ENCODE results near the gene BCORL1. TPM values are rescaled to one million over a fixed set of nuclear protein-coding genes. Genes with fewer than 3 reads are reported as not detected.

BCORL1 gene
- total and polyA plus RNA-seq, 2 of the 8 experiments (the other 6 are each of a cell fraction or from before 2014, with no cell fraction given) = 1.4 to 6.2 TPM

GRCh38 chrX:130090364-130090763, 107.9 kb downstream of the BCORL1 start:
- no peak overlapping the region for H4K91ac ChIP-seq (replicated peaks; ENCODE audit: insufficient read length, low read length)
- H2AK5ac ChIP-seq (ENCODE audit: low read depth, low read length) = no peak overlapping the region
- no peaks in the 10 kb centered on the region for H3K79me1 ChIP-seq (ENCODE audit: low read depth, low read length)
- H2BK5ac ChIP-seq (ENCODE audit: low read depth, low read length) = no peak overlapping the region
- WGBS, 2 experiments (ENCODE audit: extremely low coverage in 1 of 2, insufficient coverage in 1 of 2, insufficient read length in 1 of 2, insufficient replicate concordance in 2 of 2, low coverage in 1 of 2, low lambda C conversion rate in 2 of 2, missing lambda C conversion rate in 1 of 2) = 93% methylated on average over 3 of the region's 3 CpGs; no CpG with 5 or more reads in 1 of the 2 experiments
- no peaks in the 10 kb centered on the region for H4K20me1 ChIP-seq (replicated peaks in 1 of 2; ENCODE audit: control insufficient read depth in 1 of 2, insufficient read depth in 2 of 2, low read length in 2 of 2)
- FAIRE-seq (no peak), DNase-seq (ENCODE audit: low read depth in 1 of 2, low spot score in 2 of 2) (no peak)
- ChIA-PET POLR2A (ENCODE audit: partially characterized antibody) (no interaction called here), CTCF (ENCODE audit: partially characterized antibody) (interaction anchor here (1.1 kb wide), 1 partner anchor 11 kb away, joined by 3 read pairs; no protein-coding TSS in a partner anchor)
- H3K4me1 ChIP-seq (replicated peaks in 1 of 4; ENCODE audit: control insufficient read depth in 3 of 4, insufficient read depth in 4 of 4, low read length in 3 of 4) = peaks cover 0 to 5% (median under 1%) of the 10 kb centered on the region in 4 experiments; a peak in 3 of 7 replicates
- H3K23ac ChIP-seq (ENCODE audit: insufficient read length) = no peak overlapping the region
- H3K9me3 ChIP-seq (ENCODE audit: insufficient read depth in 2 of 2, low read depth in 1 of 2, low read length in 1 of 2) = no peaks in the 10 kb centered on the region
- no peak overlapping the region for H3K9ac ChIP-seq (replicated peaks in 1 of 4; ENCODE audit: extremely low read depth in 1 of 4, low read depth in 3 of 4, low read length in 3 of 4)
- no peak overlapping the region for H2BK20ac ChIP-seq (ENCODE audit: low read length)
- H3K27me3 ChIP-seq (replicated peaks in 1 of 4; ENCODE audit: control insufficient read depth in 3 of 4, extremely low read depth in 1 of 4, insufficient read depth in 3 of 4, low read length in 3 of 4) = no peaks in the 10 kb centered on the region
- H2BK120ac ChIP-seq (replicated peaks; ENCODE audit: low read depth, low read length) = no peak overlapping the region
- no peak overlapping the region for H3K14ac ChIP-seq (ENCODE audit: insufficient read length)
- H3K56ac ChIP-seq (replicated peaks; ENCODE audit: insufficient read length, low read depth, low read length) = no peak overlapping the region
- no peak overlapping the region for H2BK15ac ChIP-seq (ENCODE audit: low read length)
- H4K5ac ChIP-seq (ENCODE audit: insufficient read length, low read depth, low read length) = no peak overlapping the region
- H3K36me3 ChIP-seq (ENCODE audit: control insufficient read depth in 2 of 4, insufficient read depth in 4 of 4, low read length in 3 of 4) = no peaks in the 10 kb centered on the region
- H2AFZ ChIP-seq (ENCODE audit: low read length) = no peak overlapping the region
- no peaks in the 10 kb centered on the region for H3K23me2 ChIP-seq (ENCODE audit: low read depth, low read length)
- H3K4me3 ChIP-seq (ENCODE audit: extremely low read depth in 1 of 4, insufficient read depth in 2 of 4, low read depth in 3 of 4, low read length in 4 of 4) = no peak overlapping the region
- H3K4ac ChIP-seq (replicated peaks; ENCODE audit: insufficient read length, low read depth, low read length) = no peak overlapping the region
- H3K27ac ChIP-seq (ENCODE audit: low read depth, low read length) = no peak overlapping the region
- no peak overlapping the region for H3K18ac ChIP-seq (ENCODE audit: extremely low read depth, low read length)
- H4K8ac ChIP-seq (ENCODE audit: extremely low read depth, insufficient read depth, low read length) = no peak overlapping the region
- H2BK12ac ChIP-seq (ENCODE audit: low read depth, low read length) = no peak overlapping the region
- H3K4me2 ChIP-seq (ENCODE audit: insufficient read depth in 1 of 2, low read depth in 2 of 2, low read length in 2 of 2) = no peak overlapping the region
- no peaks in the 10 kb centered on the region for H3K79me2 ChIP-seq (ENCODE audit: control insufficient read depth in 1 of 2, insufficient read depth in 2 of 2, low read length in 2 of 2)
- TF ChIP-seq CHD1 (IDR thresholded peaks at IDR 0.05; ENCODE audit: low read depth, low read length) = no peak
- no peak for TF ChIP-seq JUN (IDR thresholded peaks at IDR 0.05; ENCODE audit: low read depth, low read length)
- no peak for TF ChIP-seq RNF2 (IDR thresholded peaks at IDR 0.05; ENCODE audit: borderline replicate concordance, low read depth, low read length, missing control alignments, poor library complexity, severe bottlenecking)
- TF ChIP-seq TCF12 (IDR thresholded peaks at IDR 0.05; ENCODE audit: low read depth, low read length) = no peak
- no peak for TF ChIP-seq YY1 (IDR thresholded peaks at IDR 0.05; ENCODE audit: low read depth, low read length)
- no peak for TF ChIP-seq RFX5 (IDR thresholded peaks at IDR 0.05; ENCODE audit: borderline replicate concordance, low read depth, low read length)
- no peak for TF ChIP-seq TAF7 (optimal IDR thresholded peaks at IDR 0.05; ENCODE audit: borderline replicate concordance, low read depth, low read length)
